Testis (tissue), 3 donors: ENCODE data around the gene GAA. TPM values are rescaled to one million over a fixed set of nuclear protein-coding genes. Genes with fewer than 3 reads are reported as not detected.

Source experiments
- DNase-seq: peaks from one replicate; pipeline ENCODE4 v3.0.0-alpha.2; 2019
- H3K27ac ChIP-seq, 2 donors: fragments of 200-600 bp; sonication (generic); one replicate each; pipeline ENCODE4 v1.5.1; 2019
- H3K27me3 ChIP-seq: fragments of 200-600 bp; sonication (generic); one replicate; pipeline ENCODE4 v1.5.1; 2019
- H3K36me3 ChIP-seq: fragments of 200-600 bp; sonication (generic); one replicate; pipeline ENCODE4 v1.5.1; 2017; ENCODE audit warnings: low read depth; ENCODE audit errors: missing control alignments
- H3K4me1 ChIP-seq: fragments of 200-600 bp; sonication (generic); one replicate; pipeline ENCODE4 v1.5.1; 2019
- H3K4me3 ChIP-seq, 2 donors: fragments of 200-600 bp; sonication (generic); one replicate each; pipeline ENCODE4 v1.5.1; 2017 to 2019
- H3K9me3 ChIP-seq: fragments of 200-600 bp; sonication (generic); one replicate; pipeline ENCODE4 v1.5.1; 2017
- POLR2A ChIP-seq: fragments of 450-650 bp; IDR thresholded peaks from one replicate; pipeline ENCODE4 v1.6.1; 2017; ENCODE audit warnings: antibody characterized with exemption, mild to moderate bottlenecking, moderate library complexity
- WGBS, 2 donors: methylation state at CpG; one replicate each; pipeline ENCODE4 v1.1.5; 2018; 5-methylcytosine and 5-hydroxymethylcytosine counted together
- intact Hi-C: fragments of 100-400 bp; cut with DNase I; formaldehyde crosslinking; loops from one replicate; pipeline ENCODE4 v1.15.1; 2023; ENCODE audit warnings: low total_unique reads
- polyA plus RNA-seq: library from polyadenylated mRNA; stranded (reverse); fragments of 350-450 nt; fragmentation: Illumina TruSeq; extraction: RNeasy Lipid Tissue Mini Kit (QIAGEN cat#74804); gene quantifications from one replicate; pipeline ENCODE4 v1.2.3, GENCODE V29; 2014; ENCODE audit warnings: low read depth, low replicate concordance; ENCODE audit not compliant: insufficient read depth
- total RNA-seq, 2 donors: library from RNA; depleted of rRNA; stranded (reverse); fragments of >200 nt; gene quantifications; one replicate each; pipeline ENCODE4 v1.2.3, GENCODE V29; 2016
- TF ChIP-seq, protein P1 (sequence below), 3 experiments: fragments of 450-650 bp in 2 of 3; fragments of 200-600 bp in 1 of 3; sonication (generic) in 1 of 3; IDR thresholded peaks; one replicate each; pipeline ENCODE4 v1.5.1; 2016 to 2019; ENCODE audit warnings: antibody characterized with exemption in 3 of 3, mild to moderate bottlenecking in 2 of 3, moderate library complexity in 1 of 3

Gene GAA
- total and polyA plus RNA-seq, 3 donors from 2014 or later, result 155 to 190 (median 166) TPM

DNA sequence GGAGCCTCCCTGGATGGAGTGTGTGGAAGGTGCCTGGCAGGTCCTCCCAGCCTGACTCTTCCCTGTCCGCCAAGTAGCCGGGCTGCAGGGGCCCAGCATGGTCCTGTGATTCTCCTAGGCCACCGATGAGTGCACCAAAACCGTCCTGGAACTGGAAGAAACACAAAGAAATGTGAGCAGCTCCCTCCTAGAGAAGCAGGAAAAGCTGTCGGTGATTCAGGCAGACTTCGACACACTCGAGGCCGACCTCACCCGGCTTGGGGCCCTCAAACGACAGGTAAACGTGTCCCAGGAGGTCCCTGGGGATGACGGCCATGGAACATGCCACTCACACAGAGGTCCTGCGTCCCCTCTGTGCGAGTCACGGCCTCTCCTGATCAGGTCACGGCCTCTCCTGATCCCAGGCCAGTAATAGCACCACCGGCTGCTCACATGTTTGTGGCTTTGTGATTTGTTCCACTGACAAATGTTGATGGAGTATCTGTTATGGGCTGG, 4.2 kb upstream of the GAA start:
- Histone ChIP-seq H3K27me3 (no peaks in the 10 kb centered on the region), H3K27ac (no peak overlapping the region), H3K4me1 (peaks cover 3% of the 10 kb centered on the region), H3K36me3 (no peaks in the 10 kb centered on the region), H3K4me3 (no peak overlapping the region), H3K9me3 (no peaks in the 10 kb centered on the region)
- intact Hi-C loops, result no loop called here
- WGBS, 2 donors, result 93 to 94% methylated on average over 15 to 17 of the region's 17 CpGs
- TF ChIP-seq POLR2A, result no peak
- TF ChIP-seq, protein P1, sequence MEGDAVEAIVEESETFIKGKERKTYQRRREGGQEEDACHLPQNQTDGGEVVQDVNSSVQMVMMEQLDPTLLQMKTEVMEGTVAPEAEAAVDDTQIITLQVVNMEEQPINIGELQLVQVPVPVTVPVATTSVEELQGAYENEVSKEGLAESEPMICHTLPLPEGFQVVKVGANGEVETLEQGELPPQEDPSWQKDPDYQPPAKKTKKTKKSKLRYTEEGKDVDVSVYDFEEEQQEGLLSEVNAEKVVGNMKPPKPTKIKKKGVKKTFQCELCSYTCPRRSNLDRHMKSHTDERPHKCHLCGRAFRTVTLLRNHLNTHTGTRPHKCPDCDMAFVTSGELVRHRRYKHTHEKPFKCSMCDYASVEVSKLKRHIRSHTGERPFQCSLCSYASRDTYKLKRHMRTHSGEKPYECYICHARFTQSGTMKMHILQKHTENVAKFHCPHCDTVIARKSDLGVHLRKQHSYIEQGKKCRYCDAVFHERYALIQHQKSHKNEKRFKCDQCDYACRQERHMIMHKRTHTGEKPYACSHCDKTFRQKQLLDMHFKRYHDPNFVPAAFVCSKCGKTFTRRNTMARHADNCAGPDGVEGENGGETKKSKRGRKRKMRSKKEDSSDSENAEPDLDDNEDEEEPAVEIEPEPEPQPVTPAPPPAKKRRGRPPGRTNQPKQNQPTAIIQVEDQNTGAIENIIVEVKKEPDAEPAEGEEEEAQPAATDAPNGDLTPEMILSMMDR (IDR thresholded peaks at IDR 0.05), result no peak
- DNase-seq, result no peak

DNA sequence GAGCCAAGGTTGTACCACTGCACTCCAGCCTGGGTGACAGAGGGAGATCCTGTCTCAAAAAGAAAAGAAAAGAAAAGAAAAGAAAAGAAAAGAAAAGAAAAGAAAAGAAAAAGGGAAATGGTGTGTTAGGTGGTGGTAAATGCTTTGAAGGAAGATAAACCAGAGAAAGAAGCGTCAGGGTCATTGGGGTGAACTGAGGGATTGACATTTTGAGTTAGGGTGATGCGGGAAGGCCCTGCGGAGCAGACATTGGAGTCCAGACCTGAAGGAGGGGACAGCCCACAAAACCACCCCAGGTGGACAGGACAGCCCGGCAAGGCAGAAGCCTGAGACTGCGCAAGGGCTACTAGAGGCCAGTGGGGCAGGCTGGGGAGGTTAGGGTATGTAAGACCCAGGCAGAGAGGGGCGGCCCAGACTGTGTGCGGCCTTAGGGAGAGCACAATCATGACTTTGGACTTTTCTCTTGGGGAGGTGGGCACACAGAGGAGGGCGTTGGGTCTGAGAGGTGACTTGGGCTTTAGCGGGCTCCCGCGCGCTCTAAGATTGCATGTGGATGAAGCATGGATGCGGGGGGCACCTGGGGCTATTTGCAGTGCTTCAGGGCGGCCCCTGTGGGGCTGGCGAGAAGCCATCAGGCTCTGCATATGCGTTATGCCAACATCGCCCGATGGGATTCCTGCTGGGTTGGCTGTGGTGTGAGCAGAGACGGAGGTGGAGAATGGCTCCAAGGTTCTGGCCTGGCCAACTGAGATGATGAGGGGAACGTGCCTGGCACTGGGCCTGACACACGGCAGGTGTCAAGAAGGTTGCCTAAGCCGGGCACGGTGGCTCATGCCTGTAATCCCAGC, 3.3 kb upstream of the GAA start:
- H3K27me3 ChIP-seq, result no peaks in the 10 kb centered on the region
- H3K9me3 ChIP-seq, result no peaks in the 10 kb centered on the region
- peaks cover 6% of the 10 kb centered on the region for H3K4me1 ChIP-seq
- intact Hi-C loops, result no loop called here
- no peak for DNase-seq
- H3K27ac ChIP-seq, result no peak overlapping the region
- no peaks in the 10 kb centered on the region for H3K36me3 ChIP-seq
- 89 to 90% methylated on average over 18 to 23 of the region's 23 CpGs for WGBS, 2 donors
- TF ChIP-seq, protein P1 (IDR thresholded peaks at IDR 0.05), result no peak
- TF ChIP-seq POLR2A, result no peak
- no peak overlapping the region for H3K4me3 ChIP-seq

DNA sequence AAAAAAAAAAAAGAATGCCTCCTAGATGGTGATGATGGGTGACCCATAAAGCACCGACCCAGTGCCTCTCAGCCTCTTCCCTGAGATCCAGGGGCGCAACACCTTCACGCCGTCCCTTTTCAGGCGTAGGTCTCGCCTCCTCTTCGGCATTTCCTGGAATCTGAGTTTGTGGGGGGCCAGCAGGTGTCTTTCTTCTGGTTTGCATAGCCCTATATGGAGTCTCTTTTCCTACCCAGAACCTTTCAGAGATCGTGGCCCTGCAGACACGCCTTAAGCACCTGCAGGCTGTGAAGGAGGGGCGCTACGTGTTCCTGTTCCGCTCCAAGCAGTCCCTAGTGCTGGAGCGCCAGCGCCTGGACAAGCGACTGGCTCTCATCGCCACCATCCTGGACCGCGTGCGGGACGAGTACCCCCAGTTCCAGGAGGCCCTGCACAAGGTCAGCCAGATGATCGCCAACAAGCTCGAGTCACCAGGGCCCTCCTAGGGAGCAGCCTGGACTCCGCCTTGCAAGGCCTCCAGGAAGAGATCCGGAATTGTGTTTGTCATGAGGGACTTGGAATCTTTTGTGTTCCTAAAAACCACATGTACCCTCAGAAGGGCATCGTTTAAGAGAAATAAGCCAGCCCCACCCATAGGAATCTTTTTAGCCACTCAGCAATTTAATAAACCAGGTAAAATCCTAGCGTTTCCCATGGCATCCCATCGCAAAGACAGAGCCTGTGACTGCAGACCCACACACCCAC, 1.9 kb upstream of the GAA start:
- Histone ChIP-seq H3K4me1 (peaks cover 11% of the 10 kb centered on the region), H3K4me3 (no peak overlapping the region), H3K9me3 (no peaks in the 10 kb centered on the region), H3K27me3 (no peaks in the 10 kb centered on the region), H3K27ac (no peak overlapping the region), H3K36me3 (no peaks in the 10 kb centered on the region)
- no peak for DNase-seq
- 83 to 86% methylated on average over 15 to 27 of the region's 27 CpGs for WGBS, 2 donors
- TF ChIP-seq, protein P1 (IDR thresholded peaks at IDR 0.05), result no peak
- no peak for TF ChIP-seq POLR2A
- intact Hi-C loops, result no loop called here

DNA sequence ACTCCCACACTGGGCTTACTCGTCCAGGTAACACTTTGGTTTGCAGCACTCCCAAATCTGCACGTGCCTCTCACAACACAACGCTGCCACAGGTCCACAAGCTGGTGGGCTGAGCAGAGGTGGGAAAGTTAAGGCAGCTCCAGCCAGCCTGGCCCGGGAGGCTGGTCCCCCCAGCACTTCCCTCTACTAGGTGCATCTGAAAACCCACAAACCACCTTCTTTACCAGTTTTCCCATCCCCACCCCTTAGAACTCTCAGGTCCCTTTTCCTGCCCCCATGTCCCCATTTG, 1.4 kb upstream of the GAA start:
- no peak overlapping the region for H3K27ac ChIP-seq
- intact Hi-C loops, result no loop called here

More for the DNA sequence above, 1.4 kb upstream of the GAA start:
- 80 to 84% methylated on average over 4 of the region's 4 CpGs for WGBS, 2 donors
- Histone ChIP-seq H3K4me3 (no peak overlapping the region), H3K9me3 (no peaks in the 10 kb centered on the region), H3K4me1 (peaks cover 14% of the 10 kb centered on the region), H3K27me3 (no peaks in the 10 kb centered on the region), H3K36me3 (no peaks in the 10 kb centered on the region)
- TF ChIP-seq, protein P1 (IDR thresholded peaks at IDR 0.05), result no peak
- TF ChIP-seq POLR2A, result no peak
- no peak for DNase-seq
